CD4-positive, alpha-beta memory T cell (primary cell): ENCODE data around the gene TBCA. TPM values are rescaled to one million over a fixed set of nuclear protein-coding genes. Genes with fewer than 3 reads are reported as not detected.

Source experiments
- CTCF ChIA-PET: fragments of 350-600 bp; sonication (Branson Sonifier 250); formaldehyde crosslinking; loops from one replicate; lab custom pipeline; 2021; ENCODE audit warnings: inconsistent platforms; ENCODE audit not compliant: partially characterized antibody; lab: Charles Lee
- POLR2A ChIA-PET: fragments of 350-600 bp; sonication (Branson Sonifier 250); formaldehyde crosslinking; loops from one replicate; lab custom pipeline; 2021; ENCODE audit not compliant: partially characterized antibody; lab: Charles Lee
- DNase-seq, 5 donors: peaks; one replicate each; pipeline versions ENCODE4 v3.0.0 to v3.0.0-alpha.2; 2020 to 2022; ENCODE audit warnings: mixed read lengths in 1 of 5
- H3K27ac ChIP-seq: one replicate; pipeline ENCODE4 v1.7.0; 2013; ENCODE audit warnings: low read depth, low read length
- H3K27me3 ChIP-seq: 2 replicates; pipeline ENCODE4 v1.7.0; 2013; ENCODE audit warnings: mild to moderate bottlenecking, low read length, moderate library complexity; ENCODE audit not compliant: insufficient read depth
- H3K36me3 ChIP-seq: 2 replicates; pipeline ENCODE4 v1.7.0; 2013; ENCODE audit warnings: mild to moderate bottlenecking, low read length, moderate library complexity; ENCODE audit not compliant: insufficient read depth
- H3K4me1 ChIP-seq: 2 replicates; pipeline ENCODE4 v1.7.0; 2013; ENCODE audit warnings: mild to moderate bottlenecking, low read length, moderate library complexity; ENCODE audit not compliant: insufficient read depth
- H3K4me3 ChIP-seq, 2 donors: one replicate each; pipeline ENCODE4 v1.7.0; 2013; ENCODE audit warnings: low read length in 2 of 2, mild to moderate bottlenecking in 1 of 2
- H3K9me3 ChIP-seq, 2 donors: one replicate each; pipeline ENCODE4 v1.7.0; 2013; ENCODE audit warnings: low read length in 2 of 2, control low read depth in 1 of 2; ENCODE audit not compliant: control insufficient read depth in 1 of 2
- H3K27ac Mint-ChIP-seq, 7 donors: one replicate each; pipeline ENCODE4 v1.8.0; 2020 to 2021; ENCODE audit warnings: mixed read lengths in 7 of 7, mild to moderate bottlenecking in 6 of 7, inconsistent platforms in 3 of 7, moderate library complexity in 3 of 7
- H3K27me3 Mint-ChIP-seq, 2 donors: one replicate each; pipeline ENCODE4 v1.8.0; 2020 to 2021; ENCODE audit warnings: mixed read lengths in 2 of 2
- H3K36me3 Mint-ChIP-seq, 2 donors: one replicate each; pipeline ENCODE4 v1.8.0; 2020 to 2021; ENCODE audit warnings: mixed read lengths in 2 of 2, inconsistent platforms in 1 of 2, mild to moderate bottlenecking in 1 of 2
- H3K4me1 Mint-ChIP-seq, 4 donors: one replicate each; pipeline ENCODE4 v1.8.0; 2020 to 2021; ENCODE audit warnings: mixed read lengths in 4 of 4, mild to moderate bottlenecking in 1 of 4
- H3K4me3 Mint-ChIP-seq, 8 donors: one replicate each; pipeline ENCODE4 v1.8.0; 2020 to 2021; ENCODE audit warnings: mixed read lengths in 8 of 8, mild to moderate bottlenecking in 7 of 8, moderate library complexity in 6 of 8, inconsistent platforms in 3 of 8
- H3K9me3 Mint-ChIP-seq, 8 donors: one replicate each; pipeline ENCODE4 v1.8.0; 2020 to 2021; ENCODE audit warnings: mixed read lengths in 8 of 8, mild to moderate bottlenecking in 5 of 8, inconsistent platforms in 3 of 8, moderate library complexity in 1 of 8
- intact Hi-C: fragments of 100-400 bp; cut with micrococcal nuclease; formaldehyde crosslinking; loops from one replicate; pipeline ENCODE4 v1.15.1; 2023
- polyA plus RNA-seq, 2 donors: library from polyadenylated mRNA; unstranded; fragments of 300-500 nt; fragmentation: Illumina TruSeq; gene quantifications; one replicate each; pipeline ENCODE4 v1.2.3, GENCODE V29; 2021
- total RNA-seq, 2 experiments: library from RNA; stranded (reverse); gene quantifications; one replicate each; pipeline ENCODE4 v1.2.3, GENCODE V29; 2021

TBCA gene
- total and polyA plus RNA-seq, 4 experiments from 2014 or later: 80.4 to 200 (median 138) TPM

GRCh38 chr5:77781076-77781475 lies 4.9 kb upstream of the TBCA start:
- Histone ChIP-seq H3K4me3 (no peak overlapping the region), H3K27me3 (no peaks in the 10 kb centered on the region), H3K36me3 (no peaks in the 10 kb centered on the region), H3K9me3 (no peaks in the 10 kb centered on the region), H3K27ac (no peak overlapping the region), H3K4me1 (no peaks in the 10 kb centered on the region)
- CTCF ChIA-PET: no interaction called here
- no peak for DNase-seq
- peaks cover 2 to 4% of the 10 kb centered on the region in 2 donors for H3K27me3 Mint-ChIP-seq
- H3K27ac Mint-ChIP-seq: no peak overlapping the region
- POLR2A ChIA-PET: no interaction called here
- peaks cover 4 to 8% (median 7%) of the 10 kb centered on the region in 4 donors for H3K4me1 Mint-ChIP-seq
- no peak overlapping the region for H3K4me3 Mint-ChIP-seq
- H3K36me3 Mint-ChIP-seq: peaks cover 0 to 3% of the 10 kb centered on the region in 2 donors
- H3K9me3 Mint-ChIP-seq: peaks cover 0 to 2% (median 0%) of the 10 kb centered on the region in 8 donors
- intact Hi-C loops: no loop called here

DNA sequence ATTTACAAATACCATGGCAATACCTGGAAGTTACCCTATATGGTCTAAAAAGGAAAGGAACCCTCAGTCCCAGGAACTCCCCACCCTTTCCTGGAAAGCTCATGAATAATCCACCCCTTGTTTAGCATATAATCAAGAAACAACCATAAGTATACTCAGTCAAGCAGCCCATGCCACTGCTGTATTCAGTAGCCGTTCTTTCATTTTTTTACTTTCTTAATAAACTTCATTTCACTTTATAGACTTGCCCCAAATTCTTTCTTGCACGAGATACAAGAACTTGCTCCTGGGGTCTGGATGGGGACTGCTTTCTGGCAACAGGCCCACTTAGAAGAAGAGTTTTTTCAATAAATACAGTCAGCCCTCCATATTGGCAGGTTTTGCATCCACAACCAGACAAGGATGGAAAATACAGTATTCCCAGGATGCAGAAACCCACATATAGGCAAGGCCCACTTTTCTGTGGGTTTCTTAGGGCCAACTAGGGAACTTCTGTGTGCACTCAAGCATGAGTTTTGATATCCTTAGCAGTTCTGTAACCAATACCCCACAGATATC lies 2.8 kb upstream of the TBCA start:
- peaks cover 5 to 14% of the 10 kb centered on the region in 2 donors for H3K36me3 Mint-ChIP-seq

DNA sequence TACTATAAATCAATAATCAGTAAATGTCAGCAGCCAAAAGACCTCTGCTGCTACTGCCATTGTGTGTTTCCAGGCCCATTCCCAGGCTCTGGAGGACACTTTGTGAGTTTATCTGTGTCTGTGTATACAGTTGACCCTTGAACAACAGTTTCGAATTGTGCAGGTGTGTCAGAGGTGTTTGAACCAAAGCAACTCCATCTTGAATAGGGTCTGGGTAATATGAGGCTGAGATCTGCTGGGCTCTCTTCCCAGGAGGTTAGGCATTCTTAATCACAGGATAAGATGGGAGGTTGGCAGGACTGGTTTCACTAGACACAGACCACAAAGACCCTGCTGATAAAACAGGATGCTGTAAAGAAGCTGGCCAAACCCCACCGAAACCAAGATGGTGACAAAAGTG lies 2.3 kb upstream of the TBCA start:
- intact Hi-C loops: loop anchor here (5.0 to 10.0 kb wide), 3 partner anchors 134 to 1459 kb away; partner anchors contain the start of genes JMY and WDR41
- Histone ChIP-seq H3K4me1 (peaks cover 22% of the 10 kb centered on the region), H3K36me3 (no peaks in the 10 kb centered on the region), H3K4me3 (no peak overlapping the region), H3K9me3 (no peaks in the 10 kb centered on the region), H3K27me3 (no peaks in the 10 kb centered on the region), H3K27ac (no peak overlapping the region)
- Mint-ChIP-seq H3K27me3 (peaks cover 0 to 1% of the 10 kb centered on the region in 2 donors), H3K9me3 (no peaks in the 10 kb centered on the region), H3K27ac (peak overlapping the region in 1 of 7 donors; percentile 68), H3K36me3 (peaks cover 8 to 18% of the 10 kb centered on the region in 2 donors), H3K4me1 (peaks cover 22 to 32% (median 27%) of the 10 kb centered on the region in 4 donors), H3K4me3 (peak overlapping the region in 3 of 8 donors; percentile 7 to 45 (median 18))
- ChIA-PET CTCF (no interaction called here), POLR2A (no interaction called here)
- DNase-seq: no peak

More for the DNA sequence above, 2.8 kb upstream of the TBCA start:
- ChIA-PET CTCF (no interaction called here), POLR2A (no interaction called here)
- no peak overlapping the region for H3K4me3 Mint-ChIP-seq
- no peak for DNase-seq
- peaks cover 19 to 27% (median 22%) of the 10 kb centered on the region in 4 donors for H3K4me1 Mint-ChIP-seq
- Histone ChIP-seq H3K36me3 (no peaks in the 10 kb centered on the region), H3K9me3 (no peaks in the 10 kb centered on the region), H3K4me1 (peaks cover 16% of the 10 kb centered on the region), H3K27ac (no peak overlapping the region), H3K4me3 (no peak overlapping the region), H3K27me3 (no peaks in the 10 kb centered on the region)
- no peaks in the 10 kb centered on the region for H3K9me3 Mint-ChIP-seq
- peaks cover 0 to 1% of the 10 kb centered on the region in 2 donors for H3K27me3 Mint-ChIP-seq
- intact Hi-C loops: loop anchor here (5.0 to 10.0 kb wide), 3 partner anchors 134 to 1458 kb away; partner anchors contain the start of genes JMY and WDR41
- peak overlapping the region in 1 of 7 donors; percentile 53 for H3K27ac Mint-ChIP-seq

DNA sequence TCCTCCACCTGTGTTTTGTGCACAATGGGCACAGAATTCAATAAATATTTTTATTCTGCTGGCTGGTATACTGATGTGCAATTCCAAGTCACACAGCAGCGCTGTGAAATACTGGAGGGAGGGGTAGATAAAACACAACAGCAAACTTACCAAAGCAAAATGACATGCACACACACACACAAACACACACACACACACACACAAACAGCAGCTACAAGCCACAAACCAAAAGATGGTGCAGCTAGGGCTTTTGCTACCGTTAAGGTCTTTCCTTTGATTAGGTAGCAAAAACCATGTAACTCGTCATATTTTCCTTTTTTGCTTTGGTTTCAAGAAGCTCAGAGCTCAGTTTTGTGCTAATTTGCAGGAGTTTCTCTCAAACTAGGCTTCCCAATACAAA lies 1.8 kb upstream of the TBCA start:
- peaks cover 0 to 1% of the 10 kb centered on the region in 2 donors for H3K27me3 Mint-ChIP-seq
- no peaks in the 10 kb centered on the region for H3K27me3 ChIP-seq
- H3K9me3 Mint-ChIP-seq: no peaks in the 10 kb centered on the region
- ChIA-PET POLR2A (no interaction called here), CTCF (interaction anchor here (0.9 to 1.5 kb wide), 2 partner anchors 10 to 62 kb away, joined by 3 to 4 read pairs; no protein-coding TSS in a partner anchor)
- peaks cover 23 to 37% (median 30%) of the 10 kb centered on the region in 4 donors for H3K4me1 Mint-ChIP-seq
- peaks cover 27% of the 10 kb centered on the region for H3K4me1 ChIP-seq
- no peak overlapping the region for H3K4me3 ChIP-seq
- intact Hi-C loops: loop anchor here (5.0 to 10.0 kb wide), 3 partner anchors 133 to 1459 kb away; partner anchors contain the start of genes JMY and WDR41
- peak overlapping the region in 2 of 7 donors; percentile 68 to 88 for H3K27ac Mint-ChIP-seq
- H3K4me3 Mint-ChIP-seq: peak overlapping the region in 4 of 8 donors; percentile 7 to 45 (median 22)
- no peaks in the 10 kb centered on the region for H3K9me3 ChIP-seq
- no peak overlapping the region for H3K27ac ChIP-seq
- no peaks in the 10 kb centered on the region for H3K36me3 ChIP-seq
- DNase-seq: no peak
- H3K36me3 Mint-ChIP-seq: peaks cover 8 to 18% of the 10 kb centered on the region in 2 donors

DNA sequence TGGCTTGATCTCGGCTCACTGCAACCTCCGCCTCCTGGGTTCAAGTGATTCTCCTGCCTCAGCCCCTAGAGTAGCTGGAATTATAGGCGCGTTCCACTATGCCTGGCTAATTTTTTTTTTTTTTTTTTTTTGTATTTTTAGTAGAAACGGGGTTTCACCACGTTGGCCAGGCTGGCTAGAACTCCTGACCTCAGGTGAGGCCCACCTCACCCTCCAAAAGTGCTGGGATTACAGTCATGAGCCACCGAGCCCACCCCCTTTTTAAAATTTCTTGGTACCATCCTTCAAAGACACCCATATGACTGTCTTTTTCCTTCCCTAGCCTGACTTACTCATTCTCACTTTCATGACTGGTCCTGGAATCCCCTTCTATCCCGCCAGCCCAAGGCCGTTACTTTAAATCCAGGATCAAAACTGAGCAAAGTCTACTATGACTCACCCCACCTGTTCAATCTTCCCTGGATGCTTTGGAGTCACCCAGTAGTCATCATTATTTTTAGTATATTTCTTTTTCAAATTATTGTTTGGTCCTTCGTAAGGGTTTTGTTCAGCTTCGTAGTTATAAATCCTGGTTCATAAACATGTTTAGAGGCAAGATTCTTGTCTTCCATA lies 1.2 kb upstream of the TBCA start:
- POLR2A ChIA-PET: interaction anchor here (0.8 kb wide), 1 partner anchor 29 kb away, joined by 4 read pairs; no protein-coding TSS in a partner anchor
- intact Hi-C loops: loop anchor here (5.0 to 10.0 kb wide), 3 partner anchors 133 to 1460 kb away; partner anchors contain the start of genes JMY and WDR41

GRCh38 chr5:77776554-77777206 lies 541 bp upstream of the TBCA start:
- no peak for DNase-seq
- no peaks in the 10 kb centered on the region for H3K36me3 ChIP-seq
- CTCF ChIA-PET: interaction anchor here (1.5 kb wide), 1 partner anchor 11 kb away, joined by 4 read pairs; no protein-coding TSS in a partner anchor
- POLR2A ChIA-PET: interaction anchor here (0.8 kb wide), 1 partner anchor 30 kb away, joined by 4 read pairs; no protein-coding TSS in a partner anchor
- peak overlapping the region; percentile 97 for H3K27ac ChIP-seq
- H3K4me3 ChIP-seq: peak overlapping the region; percentile 61 to 67
- H3K4me1 ChIP-seq: peaks cover 39% of the 10 kb centered on the region
- Mint-ChIP-seq H3K36me3 (peaks cover 11 to 20% of the 10 kb centered on the region in 2 donors), H3K27ac (peak overlapping the region; percentile 88 to 98 (median 95)), H3K4me3 (peak overlapping the region; percentile 90 to 98 (median 96)), H3K4me1 (peaks cover 27 to 42% (median 37%) of the 10 kb centered on the region in 4 donors), H3K27me3 (no peaks in the 10 kb centered on the region), H3K9me3 (no peaks in the 10 kb centered on the region)
- intact Hi-C loops: loop anchor here (1.0 to 10.0 kb wide), 5 partner anchors 132 to 1461 kb away; partner anchors contain the start of genes AP3B1, JMY, SCAMP1 and WDR41
- no peaks in the 10 kb centered on the region for H3K27me3 ChIP-seq
- no peaks in the 10 kb centered on the region for H3K9me3 ChIP-seq

More for the DNA sequence above, 1.2 kb upstream of the TBCA start:
- Mint-ChIP-seq H3K27ac (peak overlapping the region in 3 of 7 donors; percentile 1 to 88 (median 6)), H3K4me1 (peaks cover 25 to 40% (median 32%) of the 10 kb centered on the region in 4 donors), H3K4me3 (peak overlapping the region in 5 of 8 donors; percentile 29 to 96 (median 52)), H3K9me3 (no peaks in the 10 kb centered on the region), H3K27me3 (no peaks in the 10 kb centered on the region), H3K36me3 (peaks cover 8 to 18% of the 10 kb centered on the region in 2 donors)
- no peaks in the 10 kb centered on the region for H3K9me3 ChIP-seq
- no peaks in the 10 kb centered on the region for H3K27me3 ChIP-seq
- DNase-seq: no peak
- H3K27ac ChIP-seq: no peak overlapping the region
- H3K36me3 ChIP-seq: no peaks in the 10 kb centered on the region
- H3K4me3 ChIP-seq: no peak overlapping the region
- peaks cover 32% of the 10 kb centered on the region for H3K4me1 ChIP-seq
- CTCF ChIA-PET: interaction anchor here (0.9 to 1.5 kb wide), 2 partner anchors 10 to 61 kb away, joined by 3 to 4 read pairs; no protein-coding TSS in a partner anchor
